SU-DHL-6 (cell line): ENCODE results near the gene NME9.

Source experiments
- H2AFZ ChIP-seq: fragments of 200-600 bp; sonication (generic); 2 replicates; pipeline ENCODE4 v1.6.1; 2014; ENCODE audit warnings: low read depth, mild to moderate bottlenecking, moderate library complexity, mixed read lengths, antibody characterized with exemption, low read length; ENCODE audit not compliant: severe bottlenecking
- H3F3A ChIP-seq: fragments of 200-600 bp; shearing (Covaris generic); 2 replicates; pipeline ENCODE4 v1.6.0; 2016; ENCODE audit warnings: antibody characterized with exemption, mild to moderate bottlenecking; ENCODE audit not compliant: insufficient read depth
- H3K27ac ChIP-seq: fragments of 200-600 bp; sonication (generic); 2 replicates; pipeline ENCODE4 v1.5.1; 2016; ENCODE audit warnings: low read depth, mild to moderate bottlenecking, low read length, moderate library complexity, mixed read lengths
- H3K27me3 ChIP-seq: fragments of 200-600 bp; sonication (generic), shearing (Covaris generic); 2 replicates; pipeline ENCODE4 v1.6.0; 2014; ENCODE audit warnings: mild to moderate bottlenecking, low read length
- H3K36me3 ChIP-seq: fragments of 200-600 bp; sonication (generic); 2 replicates; pipeline ENCODE4 v1.6.1; 2014; ENCODE audit warnings: mild to moderate bottlenecking, low read length, mixed read lengths
- H3K4me2 ChIP-seq: fragments of 300-600, 200-600 bp; shearing (Covaris generic), sonication (generic); 2 replicates; pipeline ENCODE4 v1.6.0; 2014; ENCODE audit warnings: low read length, low read depth, mild to moderate bottlenecking; ENCODE audit not compliant: poor library complexity, severe bottlenecking
- H3K4me3 ChIP-seq: fragments of 200-600 bp; sonication (generic); 2 replicates; pipeline ENCODE4 v1.5.1; 2014; ENCODE audit warnings: antibody characterized with exemption, low read length, mild to moderate bottlenecking, mixed read lengths; ENCODE audit not compliant: insufficient read depth, poor library complexity, severe bottlenecking
- H3K79me2 ChIP-seq: fragments of 200-600 bp; sonication (generic); 2 replicates; pipeline ENCODE4 v1.6.1; 2014; ENCODE audit warnings: mild to moderate bottlenecking, low read length, moderate library complexity; ENCODE audit not compliant: insufficient read depth
- H3K9ac ChIP-seq: fragments of 200-600 bp; sonication (generic); 2 replicates; pipeline ENCODE4 v1.7.0; 2014; ENCODE audit warnings: mild to moderate bottlenecking, low read length
- H3K9me2 ChIP-seq: fragments of 200-600 bp; sonication (generic); replicated peaks from 2 replicates; pipeline ENCODE4 v1.6.1; 2014; ENCODE audit warnings: low read length; ENCODE audit not compliant: insufficient read depth
- H3K9me3 ChIP-seq: fragments of 200-600 bp; sonication (generic); 2 replicates; pipeline ENCODE4 v1.6.1; 2014; ENCODE audit warnings: low read length, mixed read lengths; ENCODE audit not compliant: insufficient read depth
- H4K20me1 ChIP-seq: fragments of 200-600 bp; sonication (generic); 2 replicates; pipeline ENCODE4 v1.6.1; 2014; ENCODE audit warnings: low read depth, mild to moderate bottlenecking, antibody characterized with exemption, low read length, moderate library complexity, mixed read lengths
- EZH2phosphoT487 ChIP-seq: fragments of 200-600 bp; sonication (generic), shearing (Covaris generic); conservative IDR thresholded peaks from 2 replicates; pipeline ENCODE4 v1.6.1; 2018; ENCODE audit warnings: mild to moderate bottlenecking, antibody characterized with exemption, low read length, moderate library complexity, mixed read lengths
- TF ChIP-seq, protein P1 (sequence below): fragments of 200-600 bp; sonication (generic); IDR thresholded peaks from one replicate; pipeline ENCODE4 v1.5.1; 2017; ENCODE audit warnings: antibody characterized with exemption, mild to moderate bottlenecking, low read length, moderate library complexity; ENCODE audit not compliant: insufficient read depth, poor library complexity, severe bottlenecking

Gene NME9

GRCh38 chr3:138300647-138301046 lies 29.0 kb downstream of the NME9 start:
- TF ChIP-seq, protein P1, sequence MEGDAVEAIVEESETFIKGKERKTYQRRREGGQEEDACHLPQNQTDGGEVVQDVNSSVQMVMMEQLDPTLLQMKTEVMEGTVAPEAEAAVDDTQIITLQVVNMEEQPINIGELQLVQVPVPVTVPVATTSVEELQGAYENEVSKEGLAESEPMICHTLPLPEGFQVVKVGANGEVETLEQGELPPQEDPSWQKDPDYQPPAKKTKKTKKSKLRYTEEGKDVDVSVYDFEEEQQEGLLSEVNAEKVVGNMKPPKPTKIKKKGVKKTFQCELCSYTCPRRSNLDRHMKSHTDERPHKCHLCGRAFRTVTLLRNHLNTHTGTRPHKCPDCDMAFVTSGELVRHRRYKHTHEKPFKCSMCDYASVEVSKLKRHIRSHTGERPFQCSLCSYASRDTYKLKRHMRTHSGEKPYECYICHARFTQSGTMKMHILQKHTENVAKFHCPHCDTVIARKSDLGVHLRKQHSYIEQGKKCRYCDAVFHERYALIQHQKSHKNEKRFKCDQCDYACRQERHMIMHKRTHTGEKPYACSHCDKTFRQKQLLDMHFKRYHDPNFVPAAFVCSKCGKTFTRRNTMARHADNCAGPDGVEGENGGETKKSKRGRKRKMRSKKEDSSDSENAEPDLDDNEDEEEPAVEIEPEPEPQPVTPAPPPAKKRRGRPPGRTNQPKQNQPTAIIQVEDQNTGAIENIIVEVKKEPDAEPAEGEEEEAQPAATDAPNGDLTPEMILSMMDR: no peak
- TF ChIP-seq EZH2phosphoT487: no peak
- no peaks in the 10 kb centered on the region for H3K9me3 ChIP-seq
- H3K4me2 ChIP-seq: no peak overlapping the region
- H3K4me3 ChIP-seq: no peak overlapping the region
- H3K79me2 ChIP-seq: no peaks in the 10 kb centered on the region
- no peaks in the 10 kb centered on the region for H3K27me3 ChIP-seq
- 0 out of 2 replicates have a peak, but pooled peaks cover 3% of the 10 kb centered on the region for H3K36me3 ChIP-seq
- no peak overlapping the region for H3K27ac ChIP-seq
- no peak overlapping the region for H2AFZ ChIP-seq
- no peaks in the 10 kb centered on the region for H3K9me2 ChIP-seq
- H4K20me1 ChIP-seq: no peaks in the 10 kb centered on the region
- no peaks in the 10 kb centered on the region for H3F3A ChIP-seq
- H3K9ac ChIP-seq: no peak overlapping the region

- no peak overlapping the region for H3K9ac ChIP-seq
- H3F3A ChIP-seq: no peaks in the 10 kb centered on the region
- H3K36me3 ChIP-seq: 0 out of 2 replicates have a peak, but pooled peaks cover 3% of the 10 kb centered on the region
- TF ChIP-seq, protein P1: no peak
- TF ChIP-seq EZH2phosphoT487: no peak
- no peaks in the 10 kb centered on the region for H3K27me3 ChIP-seq
- H3K79me2 ChIP-seq: no peaks in the 10 kb centered on the region
- H2AFZ ChIP-seq: no peak overlapping the region
- H3K27ac ChIP-seq: no peak overlapping the region
- no peaks in the 10 kb centered on the region for H3K9me2 ChIP-seq
- no peak overlapping the region for H3K4me3 ChIP-seq
- H3K4me2 ChIP-seq: no peak overlapping the region
- no peaks in the 10 kb centered on the region for H3K9me3 ChIP-seq
- no peaks in the 10 kb centered on the region for H4K20me1 ChIP-seq
These were observed 31.8 kb downstream of the NME9 start for GRCh38 chr3:138297876-138298275.

DNA sequence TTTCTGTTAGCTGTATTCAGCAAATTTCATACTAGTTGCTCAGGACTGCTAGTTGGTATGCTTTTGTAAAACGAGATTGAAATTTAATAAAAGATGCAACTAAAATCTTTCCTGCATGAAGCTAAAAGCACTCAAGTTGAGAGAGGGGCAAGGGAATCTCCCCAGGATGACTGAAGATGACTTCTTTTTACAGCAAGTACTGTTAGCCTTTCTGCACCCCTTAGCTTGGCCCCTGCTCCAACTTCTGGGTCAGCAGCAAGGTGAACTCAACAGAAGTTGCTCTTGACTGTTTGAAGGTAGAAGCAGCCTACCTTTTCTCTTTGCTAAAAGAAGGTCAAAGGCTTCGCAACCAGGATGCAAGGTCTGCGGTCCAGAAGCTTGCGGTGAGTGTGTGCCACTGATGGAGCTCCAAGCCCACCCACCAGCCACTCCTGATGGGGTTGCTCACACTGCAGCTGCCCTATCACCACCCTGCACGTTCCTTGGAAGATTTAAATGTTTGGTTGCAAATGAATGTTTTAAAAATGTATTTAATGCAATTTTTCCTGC lies 32.5 kb downstream of the NME9 start:
- Histone ChIP-seq H3K9me3 (no peaks in the 10 kb centered on the region), H3K36me3 (0 out of 2 replicates have a peak, but pooled peaks cover 3% of the 10 kb centered on the region), H4K20me1 (no peaks in the 10 kb centered on the region), H3K4me3 (no peak overlapping the region), H3K27me3 (no peaks in the 10 kb centered on the region), H3K9ac (no peak overlapping the region), H3K4me2 (no peak overlapping the region), H3F3A (no peaks in the 10 kb centered on the region), H2AFZ (no peak overlapping the region), H3K79me2 (no peaks in the 10 kb centered on the region), H3K9me2 (no peaks in the 10 kb centered on the region), H3K27ac (no peak overlapping the region)
- TF ChIP-seq EZH2phosphoT487: no peak
- TF ChIP-seq, protein P1: no peak
